Activated T-helper 2 cell treated with anti-CD3 and anti-CD28 coated beads, Interferon-gamma antibody, Interleukin-2, Interleukin-4, amounts not matched to agents 10 μg/mL and 5 μg/mL and 100 μg/mL, durations not matched to agents 14 hours and 24 hours and 36 hours (primary cell): ENCODE results near the gene PALD1. TPM values are rescaled to one million over a fixed set of nuclear protein-coding genes. Genes with fewer than 3 reads are reported as not detected.

ENCODE experiments used
- DNase-seq: peaks from one replicate; pipeline ENCODE4 v3.0.0; 2021; ENCODE audit warnings: low spot score
- H3K27ac Mint-ChIP-seq: one replicate; pipeline ENCODE4 v1.8.0; 2021; ENCODE audit warnings: mixed read lengths
- H3K27me3 Mint-ChIP-seq: one replicate; pipeline ENCODE4 v1.8.0; 2021; ENCODE audit warnings: low read depth, mixed read lengths
- H3K36me3 Mint-ChIP-seq: one replicate; pipeline ENCODE4 v1.8.0; 2021; ENCODE audit warnings: low read depth, mixed read lengths
- H3K4me1 Mint-ChIP-seq: one replicate; pipeline ENCODE4 v1.8.0; 2021; ENCODE audit warnings: low read depth, mixed read lengths
- H3K4me3 Mint-ChIP-seq: one replicate; pipeline ENCODE4 v1.8.0; 2021; ENCODE audit warnings: low read depth, mild to moderate bottlenecking, moderate library complexity, mixed read lengths
- H3K9me3 Mint-ChIP-seq: one replicate; pipeline ENCODE4 v1.8.0; 2021; ENCODE audit warnings: mixed read lengths
- intact Hi-C: fragments of 100-400 bp; cut with micrococcal nuclease; formaldehyde crosslinking; loops from one replicate; pipeline ENCODE4 v1.15.1; 2023
- total RNA-seq: library from RNA; stranded (reverse); gene quantifications from 2 replicates; pipeline ENCODE4 v1.2.3, GENCODE V29; 2022

The PALD1 gene
- total RNA-seq, 1 donor from 2014 or later, result 2.3 TPM

DNA sequence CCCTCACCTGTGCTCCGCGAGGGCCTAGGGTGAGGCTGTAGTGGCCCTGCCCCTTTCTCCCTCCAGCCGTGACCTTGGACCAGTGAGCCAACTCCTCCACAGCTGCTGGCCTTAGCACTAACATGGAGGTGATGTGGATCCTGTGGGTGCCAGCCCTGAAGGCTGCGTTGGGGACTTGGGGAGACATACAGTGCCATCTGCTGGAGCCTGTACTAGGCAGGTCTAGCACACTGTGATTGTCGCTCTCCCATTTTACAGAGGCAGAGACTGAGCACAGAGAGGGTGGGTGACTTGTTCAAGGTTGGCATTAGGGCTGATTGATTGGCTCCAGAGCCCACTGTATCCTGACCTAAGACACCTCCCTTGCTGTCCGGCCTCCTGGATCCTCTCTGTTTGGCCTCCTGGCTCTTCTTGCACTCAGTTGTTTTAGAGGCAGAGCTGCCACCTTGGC lies 86.4 kb downstream of the PALD1 start:
- no peak overlapping the region for H3K4me3 Mint-ChIP-seq
- H3K9me3 Mint-ChIP-seq, result no peaks in the 10 kb centered on the region
- peaks cover 20% of the 10 kb centered on the region for H3K27me3 Mint-ChIP-seq
- no peaks in the 10 kb centered on the region for H3K36me3 Mint-ChIP-seq
- no peak for DNase-seq
- H3K4me1 Mint-ChIP-seq, result peaks cover 10% of the 10 kb centered on the region
- no peak overlapping the region for H3K27ac Mint-ChIP-seq
- intact Hi-C loops, result no loop called here

DNA sequence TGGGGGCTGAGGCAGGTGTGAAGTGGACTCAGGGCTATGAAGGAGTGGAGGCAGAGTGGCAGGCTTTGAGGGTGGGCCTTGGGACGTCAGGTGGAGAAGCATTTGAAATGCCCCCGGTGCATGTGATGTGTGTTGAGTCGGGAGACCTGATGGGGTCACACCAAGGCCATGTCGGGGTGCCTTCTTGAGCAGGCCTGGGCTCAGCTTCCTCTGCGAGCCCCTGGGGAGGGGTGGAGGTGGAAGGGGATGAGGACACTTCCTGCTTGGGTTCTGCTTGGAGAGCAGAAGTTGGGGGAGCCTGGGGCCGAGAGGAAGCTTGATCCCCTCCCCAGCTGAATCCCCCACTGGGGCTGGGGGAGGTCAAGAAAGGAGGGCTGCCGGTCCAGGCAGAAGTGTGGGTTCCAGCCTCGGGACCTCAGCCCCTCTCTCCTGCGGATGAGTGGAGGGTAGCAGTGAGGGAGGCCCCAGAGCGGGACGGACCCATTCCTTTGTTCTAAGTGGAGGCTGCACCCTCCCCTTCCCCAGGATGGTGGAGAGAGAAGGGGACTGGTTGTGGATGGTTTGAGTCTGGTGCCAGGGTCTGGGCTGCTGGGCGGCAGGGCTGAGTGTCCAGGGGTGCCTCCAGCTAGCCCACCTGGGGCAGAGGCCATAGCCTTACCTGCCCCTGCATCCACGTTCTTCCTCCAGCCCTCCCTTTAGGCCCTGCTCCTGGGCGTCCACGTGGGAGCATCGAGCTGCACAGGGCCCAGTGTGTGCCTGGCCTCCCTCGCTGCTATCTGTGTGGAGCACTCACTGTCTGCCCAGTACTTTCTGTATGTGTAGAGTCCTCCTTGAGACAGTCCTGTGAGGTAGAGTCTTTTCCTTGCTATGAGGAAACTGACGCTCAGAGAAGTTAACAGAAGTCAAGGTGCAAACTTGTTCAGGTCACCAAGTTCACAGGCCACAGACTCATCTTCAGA lies 87.3 kb downstream of the PALD1 start:
- H3K9me3 Mint-ChIP-seq, result no peaks in the 10 kb centered on the region
- no peak overlapping the region for H3K27ac Mint-ChIP-seq
- H3K4me1 Mint-ChIP-seq, result peaks cover 10% of the 10 kb centered on the region
- no peaks in the 10 kb centered on the region for H3K36me3 Mint-ChIP-seq
- H3K4me3 Mint-ChIP-seq, result no peak overlapping the region
- peaks cover 21% of the 10 kb centered on the region for H3K27me3 Mint-ChIP-seq
- intact Hi-C loops, result no loop called here
- DNase-seq, result no peak

DNA sequence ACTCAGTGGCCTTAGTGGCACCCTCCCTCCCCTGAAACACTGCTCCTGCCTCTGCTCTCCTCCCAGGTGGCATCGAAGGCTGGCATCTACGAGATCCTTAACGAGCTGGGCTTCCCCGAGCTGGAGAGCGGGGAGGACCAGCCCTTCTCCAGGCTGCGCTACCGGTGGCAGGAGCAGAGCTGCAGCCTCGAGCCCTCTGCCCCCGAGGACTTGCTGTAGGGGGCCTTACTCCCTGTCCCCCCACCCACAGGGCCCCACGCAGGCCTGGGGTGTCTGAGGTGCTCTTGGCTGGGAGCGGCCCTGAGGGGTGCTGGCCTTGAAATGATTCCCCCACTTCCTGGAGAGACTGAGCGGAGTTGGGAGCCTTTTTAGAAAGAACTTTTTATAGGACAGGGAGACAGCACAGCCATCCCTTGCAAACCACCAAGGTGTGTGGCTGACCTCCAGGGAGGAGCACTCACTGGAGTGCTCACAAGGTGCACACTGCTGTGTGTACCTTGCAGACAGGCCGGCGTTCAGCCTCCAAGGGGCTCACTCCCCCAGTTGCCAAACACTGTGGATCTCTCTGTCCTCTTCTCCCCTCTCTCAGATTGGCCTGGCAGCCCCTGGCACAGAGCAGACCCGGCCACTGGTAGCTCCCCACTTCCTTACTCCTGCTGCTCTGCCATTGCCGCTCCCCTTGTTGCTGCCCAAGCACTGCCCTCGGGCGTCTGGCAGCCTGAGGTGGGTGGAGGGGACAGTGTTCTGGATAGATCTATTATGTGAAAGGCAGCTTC lies 88.1 kb downstream of the PALD1 start:
- peaks cover 23% of the 10 kb centered on the region for H3K27me3 Mint-ChIP-seq
- intact Hi-C loops, result no loop called here
- H3K27ac Mint-ChIP-seq, result no peak overlapping the region
- DNase-seq, result no peak
- H3K9me3 Mint-ChIP-seq, result no peaks in the 10 kb centered on the region
- H3K4me1 Mint-ChIP-seq, result peaks cover 10% of the 10 kb centered on the region
- H3K4me3 Mint-ChIP-seq, result no peak overlapping the region
- no peaks in the 10 kb centered on the region for H3K36me3 Mint-ChIP-seq

DNA sequence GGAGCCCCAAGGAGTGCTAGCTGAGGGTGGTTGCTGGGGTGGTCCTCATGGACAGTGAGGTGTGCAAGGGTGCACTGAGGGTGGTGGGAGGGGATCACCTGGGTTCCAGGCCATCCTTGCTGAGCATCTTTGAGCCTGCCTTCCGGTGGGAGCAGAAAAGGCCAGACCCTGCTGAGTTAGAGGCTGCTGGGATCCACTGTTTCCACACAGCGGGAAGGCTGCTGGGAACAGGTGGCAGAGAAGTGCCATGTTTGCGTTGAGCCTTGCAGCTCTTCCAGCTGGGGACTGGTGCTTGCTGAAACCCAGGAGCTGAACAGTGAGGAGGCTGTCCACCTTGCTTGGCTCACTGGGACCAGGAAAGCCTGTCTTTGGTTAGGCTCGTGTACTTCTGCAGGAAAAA lies 89.0 kb downstream of the PALD1 start:
- Mint-ChIP-seq H3K36me3 (no peaks in the 10 kb centered on the region), H3K27me3 (peaks cover 22% of the 10 kb centered on the region)

DNA sequence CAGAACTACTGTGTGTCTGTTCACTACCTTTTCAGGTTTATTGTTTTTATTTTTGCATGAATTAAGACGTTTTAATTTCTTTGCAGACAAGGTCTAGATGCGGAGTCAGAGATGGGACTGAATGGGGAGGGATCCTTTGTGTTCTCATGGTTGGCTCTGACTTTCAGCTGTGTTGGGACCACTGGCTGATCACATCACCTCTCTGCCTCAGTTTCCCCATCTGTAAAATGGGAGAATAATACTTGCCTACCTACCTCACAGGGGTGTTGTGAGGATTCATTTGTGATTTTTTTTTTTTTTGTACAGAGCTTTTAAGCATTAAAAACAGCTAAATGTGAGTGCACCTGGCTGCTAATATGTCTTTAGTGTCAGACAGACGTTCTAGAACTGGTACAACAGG lies 89.5 kb downstream of the PALD1 start:
- Mint-ChIP-seq H3K36me3 (no peaks in the 10 kb centered on the region), H3K4me1 (peaks cover 9% of the 10 kb centered on the region), H3K27ac (no peak overlapping the region), H3K4me3 (no peak overlapping the region), H3K9me3 (no peaks in the 10 kb centered on the region), H3K27me3 (peaks cover 24% of the 10 kb centered on the region)
- DNase-seq, result no peak
- intact Hi-C loops, result no loop called here

More for the DNA sequence above, 89.0 kb downstream of the PALD1 start:
- H3K4me1 Mint-ChIP-seq, result peaks cover 10% of the 10 kb centered on the region
- H3K27ac Mint-ChIP-seq, result no peak overlapping the region
- intact Hi-C loops, result no loop called here
- no peak overlapping the region for H3K4me3 Mint-ChIP-seq
- no peaks in the 10 kb centered on the region for H3K9me3 Mint-ChIP-seq
- DNase-seq, result no peak

DNA sequence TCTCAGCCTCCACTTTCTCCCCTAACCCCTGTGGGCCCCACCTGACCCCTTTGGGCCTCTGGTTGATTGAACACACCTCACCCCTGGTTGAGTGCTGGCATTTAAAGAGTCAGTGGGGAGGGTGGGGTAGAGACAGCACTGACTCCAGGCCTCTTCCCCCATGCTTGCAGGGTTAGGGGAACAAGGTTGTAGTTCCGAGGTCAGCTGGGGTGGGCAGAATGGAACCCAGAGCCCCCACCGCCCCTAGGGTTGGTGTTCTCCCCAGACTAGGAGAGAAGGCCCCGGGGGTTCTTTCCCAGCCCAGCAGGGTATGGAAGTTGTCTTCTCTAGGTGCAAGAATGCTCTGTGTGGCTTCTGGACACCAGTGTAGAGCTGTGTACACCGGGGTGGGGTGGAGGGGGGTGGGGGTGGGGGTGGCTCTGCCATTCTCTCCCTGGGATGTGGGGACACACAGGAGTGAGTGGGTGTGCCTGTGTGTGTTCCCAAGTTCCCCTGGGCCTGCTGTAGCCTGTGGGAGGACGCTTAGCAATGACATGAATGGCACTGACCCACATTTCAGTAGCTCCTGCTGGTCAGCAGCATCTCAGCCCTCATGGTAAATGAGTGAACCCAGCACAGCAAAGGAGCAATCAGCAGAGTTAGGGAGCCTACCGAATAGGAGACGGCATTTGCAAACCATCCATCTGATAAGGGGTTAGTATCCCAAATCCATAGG lies 90.4 kb downstream of the PALD1 start:
- no peaks in the 10 kb centered on the region for H3K9me3 Mint-ChIP-seq
- no peak overlapping the region for H3K4me3 Mint-ChIP-seq
- no peaks in the 10 kb centered on the region for H3K36me3 Mint-ChIP-seq
- H3K27ac Mint-ChIP-seq, result no peak overlapping the region
- intact Hi-C loops, result no loop called here
- peaks cover 21% of the 10 kb centered on the region for H3K27me3 Mint-ChIP-seq
- no peak for DNase-seq
- peaks cover 6% of the 10 kb centered on the region for H3K4me1 Mint-ChIP-seq

DNA sequence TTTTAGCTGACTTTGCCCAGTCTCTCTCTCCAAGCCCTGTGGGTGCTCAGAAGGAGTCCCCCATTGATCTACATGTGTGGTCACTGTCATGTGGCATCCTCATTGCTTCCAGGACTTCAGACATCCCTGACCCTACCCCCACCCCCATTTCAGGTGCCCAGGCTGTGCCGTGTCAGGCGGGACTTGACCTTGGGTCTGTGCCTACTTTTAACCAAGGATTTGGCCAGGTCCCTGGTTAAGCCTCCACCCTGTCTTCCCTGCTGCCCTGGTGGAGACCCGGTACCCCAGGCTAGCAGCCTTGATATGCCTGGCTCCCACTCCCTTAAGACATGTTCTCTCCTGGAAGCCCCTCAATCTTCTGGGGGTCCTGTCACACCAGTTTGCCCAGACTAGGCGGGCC lies 92.7 kb downstream of the PALD1 start:
- Mint-ChIP-seq H3K9me3 (no peaks in the 10 kb centered on the region), H3K27me3 (peaks cover 21% of the 10 kb centered on the region), H3K4me3 (no peak overlapping the region), H3K27ac (no peak overlapping the region), H3K36me3 (no peaks in the 10 kb centered on the region), H3K4me1 (peaks cover 12% of the 10 kb centered on the region)
- intact Hi-C loops, result no loop called here
- no peak for DNase-seq

DNA sequence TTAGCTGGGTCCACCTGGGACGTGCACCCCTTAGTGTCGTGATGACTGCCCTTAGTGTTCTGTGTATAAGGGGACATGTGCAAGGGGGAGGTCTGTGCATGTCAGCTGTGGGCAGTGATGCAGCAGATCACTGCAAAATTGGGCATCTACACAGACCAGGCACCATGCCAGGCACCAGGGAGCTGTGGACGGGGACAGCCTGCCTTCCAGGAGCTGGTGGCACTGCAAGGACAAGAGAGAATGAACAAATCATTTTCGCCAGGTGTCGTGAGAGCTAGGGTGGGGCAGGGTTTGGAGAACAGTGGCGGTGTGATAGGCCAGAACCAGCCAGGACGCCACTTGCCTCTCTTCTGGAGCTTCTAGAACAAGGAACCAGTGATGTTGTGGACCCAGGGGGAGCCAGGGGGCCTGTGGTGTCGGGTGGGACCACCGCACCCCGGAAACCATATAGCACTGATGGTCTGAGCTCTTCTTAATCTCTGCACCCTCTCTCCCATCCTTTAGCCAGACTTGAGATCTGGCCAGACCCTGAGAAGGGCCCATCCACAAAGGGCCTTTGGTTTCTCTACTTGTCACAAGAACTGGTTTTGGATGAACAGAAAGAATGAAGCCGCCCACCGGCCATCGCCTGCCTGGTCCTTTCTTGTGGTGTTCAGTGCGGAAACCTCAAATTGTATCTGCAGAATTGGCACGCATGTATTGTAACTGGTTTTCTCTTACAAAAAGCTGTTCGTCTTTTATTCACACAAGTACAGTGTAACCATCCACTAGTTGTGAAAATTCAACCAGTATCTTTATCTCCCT lies 93.3 kb downstream of the PALD1 start:
- intact Hi-C loops, result no loop called here

DNA sequence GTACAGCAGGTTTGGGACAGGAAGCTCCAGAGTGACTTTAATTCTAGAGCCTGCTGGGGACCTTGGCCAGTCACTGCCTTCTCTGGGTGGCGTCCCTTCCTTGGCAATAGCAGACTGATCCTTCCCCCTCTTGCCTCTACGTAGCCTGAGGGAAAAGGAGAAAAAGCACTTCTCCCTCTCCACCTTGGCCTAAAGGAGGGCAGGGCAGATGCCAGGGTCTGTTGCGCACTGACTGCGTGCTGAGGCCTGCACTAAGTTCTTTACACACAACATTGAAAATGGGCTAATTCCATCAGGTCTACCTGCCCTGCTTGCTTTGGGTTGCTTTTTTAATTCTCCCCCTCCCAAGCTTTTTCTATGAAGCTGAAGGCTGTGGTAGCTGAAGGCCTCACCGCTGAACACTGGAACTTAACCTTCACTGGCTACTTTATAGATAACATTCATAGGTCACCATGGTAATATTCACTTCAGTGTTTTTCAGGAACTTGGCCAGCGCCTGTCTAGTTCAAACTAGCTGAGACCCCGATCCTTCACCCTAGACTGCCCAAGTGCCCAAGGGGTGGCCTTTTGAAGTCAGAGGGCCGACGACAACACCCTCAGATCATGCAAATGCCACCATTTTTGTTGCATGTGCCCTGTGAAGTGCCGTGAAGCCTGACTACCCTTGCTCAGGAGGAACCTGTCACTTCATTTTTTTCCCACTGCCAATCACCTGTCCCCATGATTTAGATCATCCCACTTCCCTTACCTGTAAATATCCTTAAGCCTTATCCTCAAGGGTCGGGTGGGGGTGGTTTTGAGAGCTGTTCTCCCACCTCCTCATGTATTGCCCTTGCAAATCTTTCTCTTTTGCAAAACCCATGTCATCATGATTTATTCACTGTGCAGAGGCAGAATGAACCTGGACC lies 95.3 kb downstream of the PALD1 start:
- no peak for DNase-seq
- Mint-ChIP-seq H3K27ac (no peak overlapping the region), H3K4me3 (no peak overlapping the region), H3K36me3 (no peaks in the 10 kb centered on the region), H3K9me3 (no peaks in the 10 kb centered on the region), H3K27me3 (peaks cover 13% of the 10 kb centered on the region), H3K4me1 (peaks cover 38% of the 10 kb centered on the region)
- intact Hi-C loops, result no loop called here

More for the DNA sequence above, 93.3 kb downstream of the PALD1 start:
- Mint-ChIP-seq H3K36me3 (no peaks in the 10 kb centered on the region), H3K27me3 (peaks cover 21% of the 10 kb centered on the region), H3K4me3 (no peak overlapping the region), H3K27ac (no peak overlapping the region), H3K9me3 (no peaks in the 10 kb centered on the region), H3K4me1 (peaks cover 18% of the 10 kb centered on the region)
- no peak for DNase-seq

DNA sequence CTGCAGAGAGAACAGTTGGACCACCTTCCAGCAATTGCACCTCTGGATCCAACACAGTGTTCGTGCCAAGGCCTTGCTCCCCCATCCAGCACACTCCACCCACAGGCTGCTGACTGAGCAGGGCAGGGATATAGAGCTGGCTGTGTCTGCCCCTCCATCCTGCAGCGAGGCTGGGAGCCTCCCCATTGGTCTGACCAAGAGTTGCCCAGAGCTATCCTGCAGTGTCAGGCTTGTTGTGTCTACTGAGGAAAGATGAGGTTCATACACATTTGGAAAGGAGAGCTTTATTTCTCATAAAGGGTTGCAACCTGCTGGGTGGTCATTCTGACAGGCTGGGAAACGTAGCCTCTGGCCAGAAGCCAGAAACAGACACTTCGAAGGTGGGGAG lies 96.9 kb downstream of the PALD1 start:
- Mint-ChIP-seq H3K4me1 (peaks cover 47% of the 10 kb centered on the region), H3K27ac (no peak overlapping the region), H3K36me3 (no peaks in the 10 kb centered on the region), H3K27me3 (peaks cover 7% of the 10 kb centered on the region), H3K4me3 (no peak overlapping the region), H3K9me3 (no peaks in the 10 kb centered on the region)
- DNase-seq, result no peak
- intact Hi-C loops, result loop anchor here (5.0 kb wide), 1 partner anchor 97 kb away; the partner anchor contains the start of gene ADAMTS14
